ENCODE results near the gene SLC12A9.
"Not testable (repeated sequence)": the region's sequence is repeated elsewhere in the genome, so short reads cannot be mapped to it uniquely, and the experiment has no call there.

Gene SLC12A9, protein sequence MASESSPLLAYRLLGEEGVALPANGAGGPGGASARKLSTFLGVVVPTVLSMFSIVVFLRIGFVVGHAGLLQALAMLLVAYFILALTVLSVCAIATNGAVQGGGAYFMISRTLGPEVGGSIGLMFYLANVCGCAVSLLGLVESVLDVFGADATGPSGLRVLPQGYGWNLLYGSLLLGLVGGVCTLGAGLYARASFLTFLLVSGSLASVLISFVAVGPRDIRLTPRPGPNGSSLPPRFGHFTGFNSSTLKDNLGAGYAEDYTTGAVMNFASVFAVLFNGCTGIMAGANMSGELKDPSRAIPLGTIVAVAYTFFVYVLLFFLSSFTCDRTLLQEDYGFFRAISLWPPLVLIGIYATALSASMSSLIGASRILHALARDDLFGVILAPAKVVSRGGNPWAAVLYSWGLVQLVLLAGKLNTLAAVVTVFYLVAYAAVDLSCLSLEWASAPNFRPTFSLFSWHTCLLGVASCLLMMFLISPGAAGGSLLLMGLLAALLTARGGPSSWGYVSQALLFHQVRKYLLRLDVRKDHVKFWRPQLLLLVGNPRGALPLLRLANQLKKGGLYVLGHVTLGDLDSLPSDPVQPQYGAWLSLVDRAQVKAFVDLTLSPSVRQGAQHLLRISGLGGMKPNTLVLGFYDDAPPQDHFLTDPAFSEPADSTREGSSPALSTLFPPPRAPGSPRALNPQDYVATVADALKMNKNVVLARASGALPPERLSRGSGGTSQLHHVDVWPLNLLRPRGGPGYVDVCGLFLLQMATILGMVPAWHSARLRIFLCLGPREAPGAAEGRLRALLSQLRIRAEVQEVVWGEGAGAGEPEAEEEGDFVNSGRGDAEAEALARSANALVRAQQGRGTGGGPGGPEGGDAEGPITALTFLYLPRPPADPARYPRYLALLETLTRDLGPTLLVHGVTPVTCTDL

DNA sequence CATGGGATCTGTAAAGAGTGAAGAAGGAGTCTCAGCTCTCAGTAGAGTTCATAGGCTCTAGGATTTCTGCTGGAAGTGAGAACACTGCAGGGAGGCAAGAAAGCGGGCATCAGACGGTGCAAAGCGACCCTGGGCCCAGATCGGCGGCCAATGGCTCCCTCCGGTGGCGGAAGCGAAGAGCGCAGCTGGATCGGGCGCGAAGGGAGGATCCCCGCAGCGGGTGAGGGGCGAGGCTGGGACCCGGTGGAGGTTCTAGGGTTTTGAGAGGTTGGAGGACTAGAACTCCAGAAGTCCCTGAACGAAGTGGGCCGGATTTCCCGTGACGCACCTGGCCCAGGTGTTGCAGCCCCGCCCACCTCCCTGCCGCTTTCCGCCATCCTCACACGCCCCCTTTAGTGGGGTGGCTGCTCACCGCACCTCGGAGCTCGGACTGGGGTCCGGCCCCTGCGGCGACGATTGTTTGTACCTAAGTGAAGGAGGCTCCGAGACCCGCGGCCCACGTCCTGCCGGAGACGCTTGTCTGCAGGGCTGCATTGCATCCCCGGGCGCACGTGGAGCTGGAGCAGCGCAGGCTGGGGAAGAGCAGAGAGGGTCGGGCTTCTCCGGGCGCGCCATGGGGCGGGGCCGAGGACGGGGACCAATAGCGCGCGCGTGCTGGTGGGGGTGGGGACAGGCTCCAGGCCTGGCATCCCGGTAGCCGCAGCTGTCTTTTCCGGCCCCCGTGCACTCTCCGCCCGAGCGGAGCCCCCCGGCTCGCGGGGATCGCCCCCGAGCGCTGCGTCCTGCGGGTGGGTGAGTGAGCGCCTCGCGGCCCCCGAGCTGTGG, at the start of gene SLC12A9:
Gene SLC12A9 (plus strand): TSS at position 666 of the 825 bp plus-strand sequence. CDS start 1,485 bp downstream, outside the sequence.
- DNase-seq: peak; percentile 60

GRCh38 chr7:100802951-100803350, 49.6 kb upstream of the SLC12A9 start:
- no peak for DNase-seq

DNA sequence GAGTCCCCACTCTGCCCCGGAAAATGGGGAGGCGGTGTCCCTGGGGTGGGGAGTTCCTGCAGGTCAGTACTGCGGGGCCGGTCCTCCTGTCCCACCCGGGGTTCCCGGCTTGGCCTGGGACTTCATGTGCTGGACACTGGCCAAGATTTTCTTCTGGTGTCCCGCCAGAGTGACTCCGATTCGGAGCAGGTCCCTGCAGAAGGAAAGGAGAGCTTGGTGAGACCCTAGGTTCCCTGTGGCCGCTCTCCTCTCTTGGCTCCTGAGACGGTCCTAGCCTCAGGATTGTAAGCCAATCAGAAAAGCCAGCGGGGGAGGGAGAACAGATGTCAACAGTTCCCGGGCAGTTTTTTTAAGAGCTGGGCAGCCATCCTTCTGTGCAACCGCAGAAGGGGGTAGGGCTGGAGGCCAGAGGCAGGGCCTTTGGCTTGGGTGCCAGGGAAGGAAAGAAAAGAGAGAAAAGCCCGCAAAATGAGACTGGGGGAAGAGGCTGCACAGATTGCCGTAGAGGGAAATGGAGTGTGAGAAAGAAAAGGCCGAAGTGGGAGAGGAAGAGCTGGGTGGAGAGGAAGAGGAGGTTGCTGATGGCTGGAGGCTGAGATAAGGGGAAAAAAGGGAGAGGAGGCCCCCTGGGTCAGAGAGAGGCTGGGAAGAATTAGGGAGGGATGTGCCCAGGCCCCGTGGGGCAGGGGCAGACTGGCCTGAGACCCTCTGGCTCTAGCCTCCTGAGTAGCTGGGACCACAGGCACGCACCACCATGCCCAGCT, 48.9 kb upstream of the SLC12A9 start:
- peak; percentile 55 for DNase-seq

GRCh38 chr7:100804681-100805431, 47.7 kb upstream of the SLC12A9 start:
- no peak for DNase-seq

- no peak for DNase-seq
Observed at GRCh38 chr7:100806276-100806675, 46.2 kb upstream of the SLC12A9 start.

GRCh38 chr7:100806883-100807282, 45.6 kb upstream of the SLC12A9 start:
- DNase-seq: not testable (repeated sequence)

- no peak for DNase-seq
Observed at GRCh38 chr7:100808354-100808875, 44.1 kb upstream of the SLC12A9 start.

GRCh38 chr7:100811480-100811879, 41.0 kb upstream of the SLC12A9 start:
- no peak for DNase-seq

- no peak for DNase-seq
Observed at GRCh38 chr7:100812729-100813128, 39.8 kb upstream of the SLC12A9 start.

DNA sequence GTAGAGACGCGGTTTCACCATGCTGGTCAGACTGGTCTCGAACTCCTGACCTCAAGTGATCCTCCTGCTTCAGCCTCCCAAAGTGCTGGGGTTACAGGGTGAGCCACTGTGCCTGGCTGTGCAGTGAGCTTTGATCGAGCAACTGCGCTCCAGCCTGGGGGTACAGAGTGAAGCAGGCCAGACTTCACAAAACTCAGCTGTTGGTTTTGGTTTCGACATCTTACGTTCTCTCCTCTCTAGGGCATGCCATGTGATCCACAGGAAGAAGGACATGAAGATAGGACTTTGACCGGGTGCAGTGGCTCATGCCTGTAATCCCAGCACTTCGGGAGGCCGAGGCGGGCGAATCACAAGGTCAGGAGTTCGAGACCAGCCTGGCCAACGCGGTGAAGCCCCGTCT, 36.0 kb upstream of the SLC12A9 start:
- DNase-seq: not testable (repeated sequence)

DNA sequence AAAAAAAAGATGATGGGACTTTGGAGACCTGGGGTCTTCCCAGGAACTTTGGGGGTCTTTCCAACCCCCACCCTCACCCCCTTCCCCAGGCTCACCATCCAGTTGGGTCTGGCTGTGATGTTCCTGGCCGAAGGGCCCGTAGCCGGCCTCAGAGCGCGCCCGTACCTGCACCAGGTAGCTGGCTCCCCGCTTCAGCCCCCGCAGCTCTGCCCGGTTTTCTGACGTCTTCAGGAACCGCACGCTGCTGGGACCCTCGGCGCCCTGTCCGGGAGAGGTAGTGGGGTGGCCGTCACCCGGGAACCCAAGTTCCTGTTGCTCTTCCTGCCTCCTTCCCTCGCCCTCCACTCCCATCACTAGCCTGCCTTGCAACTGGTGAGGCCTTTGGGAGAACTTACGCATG, 35.4 kb upstream of the SLC12A9 start:
- no peak for DNase-seq

DNA sequence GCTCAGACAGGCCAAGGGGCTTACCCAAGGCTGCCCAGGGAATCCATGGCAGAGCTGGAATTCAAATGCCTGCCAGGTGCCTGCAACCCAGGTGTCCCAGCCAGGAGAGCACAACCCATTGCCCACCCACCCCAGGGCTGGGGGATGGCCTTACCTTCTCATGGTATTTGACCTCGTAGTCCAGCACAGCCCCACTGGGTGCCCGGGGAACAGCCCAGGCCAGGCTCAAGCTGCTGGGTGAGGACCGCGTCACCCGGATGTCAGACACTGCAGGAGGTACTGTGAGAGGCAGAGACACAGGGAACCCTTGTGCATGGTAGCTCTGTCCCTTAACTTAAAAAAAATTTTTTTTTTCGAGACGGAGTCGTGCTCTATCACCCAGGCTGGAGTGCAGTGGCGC, 34.1 kb upstream of the SLC12A9 start:
- DNase-seq: no peak

DNA sequence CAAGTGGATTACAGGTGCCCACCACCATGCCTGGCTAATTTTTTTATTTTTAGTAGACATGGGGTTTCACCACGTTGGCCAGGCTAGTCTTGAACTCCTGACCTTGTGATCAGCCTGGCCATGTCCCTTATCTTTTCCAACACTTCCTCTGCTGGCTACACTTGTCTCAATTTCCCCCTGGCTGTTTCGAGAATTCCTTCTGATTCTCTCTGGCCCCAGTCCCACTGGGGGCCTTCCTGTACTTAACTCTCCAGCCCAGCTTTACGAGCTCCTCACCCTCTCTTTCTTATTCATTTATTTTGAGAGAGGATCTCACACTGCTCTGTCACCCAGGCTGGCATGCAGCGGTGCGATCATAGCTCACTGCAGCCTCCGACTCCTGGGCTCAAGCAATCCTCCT, 33.7 kb upstream of the SLC12A9 start:
- no peak for DNase-seq

- no peak for DNase-seq
Observed at GRCh38 chr7:100819586-100819985, 32.9 kb upstream of the SLC12A9 start.

- DNase-seq: no peak
Observed at GRCh38 chr7:100822236-100823139, 30.0 kb upstream of the SLC12A9 start.

DNA sequence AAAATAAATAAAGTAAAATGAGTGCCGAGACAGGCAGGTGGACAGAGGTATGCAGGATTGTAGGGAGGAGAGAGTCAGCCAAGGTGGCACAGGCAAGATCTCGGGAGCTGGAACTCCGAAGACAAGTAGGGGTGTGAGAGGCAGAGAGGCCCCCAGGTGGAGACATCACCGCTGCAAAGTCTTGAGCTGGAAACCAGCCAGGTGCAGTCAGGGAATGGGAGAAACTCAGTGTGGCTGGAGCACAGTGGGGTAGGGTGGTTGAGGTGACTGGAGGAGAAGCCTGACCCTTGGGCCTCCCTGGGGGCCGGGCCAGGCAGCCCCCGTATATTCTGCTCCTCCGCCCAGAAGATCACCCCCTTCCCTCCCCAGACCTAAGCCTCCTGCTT, 29.4 kb upstream of the SLC12A9 start:
- no peak for DNase-seq

DNA sequence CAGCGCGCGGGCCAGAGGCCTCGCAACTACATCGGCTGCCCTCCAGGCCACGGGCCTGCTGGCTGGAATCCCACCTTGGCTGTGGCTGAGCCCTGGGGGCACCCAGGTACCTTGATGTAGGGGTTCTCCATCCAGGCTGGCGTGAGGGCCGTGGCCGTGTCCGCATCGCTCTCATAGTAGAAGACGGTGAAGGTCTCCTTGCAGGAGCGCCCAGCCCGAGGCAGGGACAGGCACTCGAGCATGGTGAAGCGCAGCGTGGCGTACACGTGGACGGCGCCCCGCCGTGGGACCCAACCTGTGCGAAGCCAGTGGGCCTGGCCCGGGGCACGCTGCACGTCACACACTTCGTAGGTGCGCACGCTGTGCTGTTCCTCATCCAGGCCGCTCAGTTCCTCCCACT, 29.0 kb upstream of the SLC12A9 start:
- DNase-seq: no peak

DNA sequence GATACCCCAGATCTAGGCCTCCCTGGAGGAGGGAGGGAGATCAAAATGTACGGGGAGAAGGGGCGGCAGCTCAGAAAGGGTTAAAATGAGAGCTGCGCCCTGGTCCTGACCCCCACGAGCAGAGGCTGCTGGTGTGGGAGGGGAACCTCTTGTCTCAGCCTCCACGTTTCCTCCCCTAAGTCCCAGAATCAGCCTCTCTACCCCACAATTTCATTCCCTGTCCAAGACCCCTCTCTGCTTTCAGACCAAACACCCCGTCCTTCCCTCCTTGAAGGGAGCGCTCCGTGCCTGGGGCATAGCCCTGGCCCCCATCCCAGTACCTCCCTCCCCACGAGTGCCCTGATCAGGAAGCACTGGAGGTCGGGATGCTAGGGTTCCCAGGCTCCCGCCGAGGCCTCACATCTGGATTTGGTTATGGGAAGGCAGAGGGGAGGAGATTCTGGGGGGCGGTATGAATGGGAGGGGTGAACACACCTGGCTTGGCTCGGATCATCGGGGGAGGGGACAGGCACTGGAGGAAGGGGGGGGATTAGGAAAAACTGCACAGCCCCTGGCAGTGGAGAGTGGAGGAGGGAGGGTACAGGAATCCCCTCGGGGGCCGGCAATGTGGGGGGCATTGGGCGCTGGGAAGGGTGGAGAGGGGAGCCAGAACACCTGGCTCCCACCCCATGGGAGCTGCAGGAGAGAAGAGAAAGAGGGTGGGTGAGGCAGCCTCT, 27.9 kb upstream of the SLC12A9 start:
- DNase-seq: no peak

DNA sequence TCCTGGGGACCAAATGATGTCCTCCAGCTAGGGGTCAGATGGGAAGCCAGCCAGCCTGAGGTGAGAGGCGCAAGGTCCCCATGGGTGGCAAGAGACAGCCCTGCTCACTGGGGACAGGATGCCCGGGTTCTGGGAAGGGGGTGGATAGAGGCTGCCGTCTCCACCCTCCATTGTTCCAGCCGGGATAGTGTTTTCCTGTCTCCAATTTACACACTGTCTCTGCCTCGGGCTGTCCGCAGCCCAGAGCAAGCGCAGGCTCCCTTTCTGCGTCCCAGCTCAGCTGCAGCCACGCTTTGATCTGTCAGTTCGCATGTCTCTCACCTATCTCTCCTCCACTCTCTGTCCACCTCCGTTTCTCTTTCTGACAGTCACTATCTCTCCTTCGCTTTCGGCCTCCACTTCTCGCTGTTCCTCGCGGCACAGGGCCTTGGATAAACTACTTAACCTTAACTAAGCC, 27.3 kb upstream of the SLC12A9 start:
- no peak for DNase-seq
